Stimulated activated CD4-positive, alpha-beta T cell treated with anti-CD3 and anti-CD28 coated beads, Interleukin-4, amount 100 ng/mL, for 24 hours (primary cell): ENCODE data around the gene RTN4IP1.
"Not testable (repeated sequence)": the region's sequence is repeated elsewhere in the genome, so short reads cannot be mapped to it uniquely, and the experiment has no call there.

Experiments used
- DNase-seq: peaks from one replicate; pipeline ENCODE4 v3.0.0-alpha.2; 2020

The RTN4IP1 gene

GRCh38 chr6:106574741-106575458, 54.4 kb downstream of the RTN4IP1 start:
- no peak for DNase-seq

GRCh38 chr6:106572875-106573585, 56.3 kb downstream of the RTN4IP1 start:
- DNase-seq = no peak

GRCh38 chr6:106572436-106572835, 56.9 kb downstream of the RTN4IP1 start:
- DNase-seq = no peak

GRCh38 chr6:106569428-106569827, 59.9 kb downstream of the RTN4IP1 start:
- no peak for DNase-seq

GRCh38 chr6:106568530-106568929, 60.8 kb downstream of the RTN4IP1 start:
- DNase-seq = no peak

GRCh38 chr6:106564476-106564875, 64.8 kb downstream of the RTN4IP1 start:
- no peak for DNase-seq

GRCh38 chr6:106563614-106564013, 65.7 kb downstream of the RTN4IP1 start:
- no peak for DNase-seq

- DNase-seq = no peak
These were observed 67.5 kb downstream of the RTN4IP1 start for GRCh38 chr6:106561686-106562405.

GRCh38 chr6:106560996-106561685, 68.2 kb downstream of the RTN4IP1 start:
- peak; percentile 17 for DNase-seq

- not testable (repeated sequence) for DNase-seq
These were observed 69.6 kb downstream of the RTN4IP1 start for GRCh38 chr6:106559659-106560058.

GRCh38 chr6:106558364-106558763, 70.9 kb downstream of the RTN4IP1 start:
- no peak for DNase-seq

GRCh38 chr6:106557837-106558236, 71.5 kb downstream of the RTN4IP1 start:
- DNase-seq = no peak

- no peak for DNase-seq
These were observed 72.8 kb downstream of the RTN4IP1 start for GRCh38 chr6:106556368-106556960.

- no peak for DNase-seq
These were observed 73.5 kb downstream of the RTN4IP1 start for GRCh38 chr6:106555767-106556166.

- DNase-seq = peak; percentile 53
These were observed 75.9 kb downstream of the RTN4IP1 start for GRCh38 chr6:106553440-106553839.

GRCh38 chr6:106551155-106551554, 78.1 kb downstream of the RTN4IP1 start:
- DNase-seq = no peak

GRCh38 chr6:106549521-106549920, 79.8 kb downstream of the RTN4IP1 start:
- no peak for DNase-seq

- not testable (repeated sequence) for DNase-seq
These were observed 80.3 kb downstream of the RTN4IP1 start for GRCh38 chr6:106548926-106549455.

GRCh38 chr6:106547601-106548453, 81.5 kb downstream of the RTN4IP1 start:
- DNase-seq = peak; percentile 27

- DNase-seq = peak; percentile 38
These were observed 82.4 kb downstream of the RTN4IP1 start for GRCh38 chr6:106546691-106547414.

- no peak for DNase-seq
These were observed 83.0 kb downstream of the RTN4IP1 start for GRCh38 chr6:106546261-106546690.
